HG03575 (cell line): ENCODE measurements around the gene ELAVL1.

Experiments
- ATAC-seq: cut with Tn5 transposase; IDR thresholded peaks from one replicate; pipeline ENCODE4 v1.9.1; 2021; ENCODE audit not compliant: unreplicated experiment, insufficient number of reproducible peaks, low FRiP score; ENCODE audit errors: extremely low read depth

ELAVL1 gene

GRCh38 chr19:7917267-7918061, 88.0 kb downstream of the ELAVL1 start:
- ATAC-seq: no peak

GRCh38 chr19:7916955-7917266, 88.5 kb downstream of the ELAVL1 start:
- no peak for ATAC-seq

GRCh38 chr19:7916103-7916954, 89.1 kb downstream of the ELAVL1 start:
- ATAC-seq: no peak

- ATAC-seq: no peak
Measured at GRCh38 chr19:7915250-7916102, 90.0 kb downstream of the ELAVL1 start.

GRCh38 chr19:7914598-7915045, 90.8 kb downstream of the ELAVL1 start, which contains the start of gene TGFBR3L:
TSS of gene TGFBR3L (plus strand) at chr19:7914830.
- no peak for ATAC-seq

- ATAC-seq: no peak
Measured at GRCh38 chr19:7914099-7914498, 91.3 kb downstream of the ELAVL1 start.

GRCh38 chr19:7913652-7914051, 91.8 kb downstream of the ELAVL1 start:
- no peak for ATAC-seq

- ATAC-seq: no peak
Measured at GRCh38 chr19:7912697-7913564, 92.5 kb downstream of the ELAVL1 start.

GRCh38 chr19:7912144-7912696, 93.2 kb downstream of the ELAVL1 start:
- ATAC-seq: no peak

GRCh38 chr19:7911508-7912143, 93.8 kb downstream of the ELAVL1 start:
- no peak for ATAC-seq

- ATAC-seq: no peak
Measured at GRCh38 chr19:7910321-7911161, 94.9 kb downstream of the ELAVL1 start.

GRCh38 chr19:7909471-7910067, 95.9 kb downstream of the ELAVL1 start:
- no peak for ATAC-seq

GRCh38 chr19:7908742-7909461, 96.5 kb downstream of the ELAVL1 start:
- ATAC-seq: no peak
